ENCODE results near the gene ENTPD1. TPM values are rescaled to one million over a fixed set of nuclear protein-coding genes. Genes with fewer than 3 reads are reported as not detected.
A peak's percentile ranks its signal among the peaks of the same experiment; 100 is the strongest.

The ENTPD1 gene
- total and polyA plus RNA-seq, 10 of the 15 experiments (the other 5 are each of a cell fraction or from before 2014, with no cell fraction given): 110 to 413 (median 161) TPM

- TF ChIP-seq PKNOX1 (IDR thresholded peaks at IDR 0.05): peak; percentile 87
- TF ChIP-seq ETV6 (conservative IDR thresholded peaks at IDR 0.05 in 1 of 2, IDR thresholded peaks at IDR 0.05 in 1 of 2; ENCODE audit: borderline replicate concordance in 1 of 2, low read depth in 1 of 2): 0 out of 4 replicates have a peak, but pooled peaks of 1 of the 2 experiments have one; percentile 41
- TF ChIP-seq RAD21 (IDR thresholded peaks at IDR 0.05; ENCODE audit: insufficient read depth, low read depth, low read length): peak; percentile 29; the same call in 1 of the 2 replicates
- TF ChIP-seq NFIC (IDR thresholded peaks at IDR 0.05; ENCODE audit: low read depth, low read length): peak; percentile 67; the same call in 1 of the 2 replicates
- peak; percentile 94 for TF ChIP-seq ATF7 (IDR thresholded peaks at IDR 0.05; ENCODE audit: low read depth)
- no peak for TF ChIP-seq BRCA1 (IDR thresholded peaks at IDR 0.05; ENCODE audit: low read depth, low read length)
- no peak for TF ChIP-seq STAT1 (conservative IDR thresholded peaks at IDR 0.05)
- TF ChIP-seq POLR2AphosphoS5 (IDR thresholded peaks at IDR 0.05; ENCODE audit: low read length): 0 out of 2 replicates have a peak, but pooled peaks have one; percentile 17
- peak; percentile 62 for TF ChIP-seq PML (IDR thresholded peaks at IDR 0.05; ENCODE audit: low read length)
- TF ChIP-seq EP300 (IDR thresholded peaks at IDR 0.05; ENCODE audit: borderline replicate concordance in 1 of 2, control insufficient read depth in 1 of 2, low read depth in 2 of 2, low read length in 2 of 2): peak; percentile 69 to 73; a peak in 2 of 4 replicates
- peak; percentile 82 for TF ChIP-seq ZNF592 (IDR thresholded peaks at IDR 0.05)
- no peak for TF ChIP-seq RELB (IDR thresholded peaks at IDR 0.05; ENCODE audit: low read depth)
- TF ChIP-seq, protein P1, sequence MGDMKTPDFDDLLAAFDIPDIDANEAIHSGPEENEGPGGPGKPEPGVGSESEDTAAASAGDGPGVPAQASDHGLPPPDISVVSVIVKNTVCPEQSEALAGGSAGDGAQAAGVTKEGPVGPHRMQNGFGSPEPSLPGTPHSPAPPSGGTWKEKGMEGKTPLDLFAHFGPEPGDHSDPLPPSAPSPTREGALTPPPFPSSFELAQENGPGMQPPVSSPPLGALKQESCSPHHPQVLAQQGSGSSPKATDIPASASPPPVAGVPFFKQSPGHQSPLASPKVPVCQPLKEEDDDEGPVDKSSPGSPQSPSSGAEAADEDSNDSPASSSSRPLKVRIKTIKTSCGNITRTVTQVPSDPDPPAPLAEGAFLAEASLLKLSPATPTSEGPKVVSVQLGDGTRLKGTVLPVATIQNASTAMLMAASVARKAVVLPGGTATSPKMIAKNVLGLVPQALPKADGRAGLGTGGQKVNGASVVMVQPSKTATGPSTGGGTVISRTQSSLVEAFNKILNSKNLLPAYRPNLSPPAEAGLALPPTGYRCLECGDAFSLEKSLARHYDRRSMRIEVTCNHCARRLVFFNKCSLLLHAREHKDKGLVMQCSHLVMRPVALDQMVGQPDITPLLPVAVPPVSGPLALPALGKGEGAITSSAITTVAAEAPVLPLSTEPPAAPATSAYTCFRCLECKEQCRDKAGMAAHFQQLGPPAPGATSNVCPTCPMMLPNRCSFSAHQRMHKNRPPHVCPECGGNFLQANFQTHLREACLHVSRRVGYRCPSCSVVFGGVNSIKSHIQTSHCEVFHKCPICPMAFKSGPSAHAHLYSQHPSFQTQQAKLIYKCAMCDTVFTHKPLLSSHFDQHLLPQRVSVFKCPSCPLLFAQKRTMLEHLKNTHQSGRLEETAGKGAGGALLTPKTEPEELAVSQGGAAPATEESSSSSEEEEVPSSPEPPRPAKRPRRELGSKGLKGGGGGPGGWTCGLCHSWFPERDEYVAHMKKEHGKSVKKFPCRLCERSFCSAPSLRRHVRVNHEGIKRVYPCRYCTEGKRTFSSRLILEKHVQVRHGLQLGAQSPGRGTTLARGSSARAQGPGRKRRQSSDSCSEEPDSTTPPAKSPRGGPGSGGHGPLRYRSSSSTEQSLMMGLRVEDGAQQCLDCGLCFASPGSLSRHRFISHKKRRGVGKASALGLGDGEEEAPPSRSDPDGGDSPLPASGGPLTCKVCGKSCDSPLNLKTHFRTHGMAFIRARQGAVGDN (IDR thresholded peaks at IDR 0.05): peak; percentile 92
- TF ChIP-seq BMI1 (IDR thresholded peaks at IDR 0.05; ENCODE audit: borderline replicate concordance): 0 out of 2 replicates have a peak, but pooled peaks have one; percentile 8
These were observed 37.6 kb downstream of the ENTPD1 start (continued) for GRCh38 chr10:95793401-95794045.
